Activated naive CD4-positive, alpha-beta T cell treated with anti-CD3 and anti-CD28 coated beads, Interleukin-2, amount 10 ng/mL, durations not matched to agents 5 hours and 36 hours (primary cell): ENCODE results near the gene SERHL2. TPM values are rescaled to one million over a fixed set of nuclear protein-coding genes. Genes with fewer than 3 reads are reported as not detected.

Experiments
- total RNA-seq, 2 experiments: library from RNA; stranded (reverse); gene quantifications; one replicate each; pipeline ENCODE4 v1.2.3, GENCODE V29; 2021

The SERHL2 gene, protein sequence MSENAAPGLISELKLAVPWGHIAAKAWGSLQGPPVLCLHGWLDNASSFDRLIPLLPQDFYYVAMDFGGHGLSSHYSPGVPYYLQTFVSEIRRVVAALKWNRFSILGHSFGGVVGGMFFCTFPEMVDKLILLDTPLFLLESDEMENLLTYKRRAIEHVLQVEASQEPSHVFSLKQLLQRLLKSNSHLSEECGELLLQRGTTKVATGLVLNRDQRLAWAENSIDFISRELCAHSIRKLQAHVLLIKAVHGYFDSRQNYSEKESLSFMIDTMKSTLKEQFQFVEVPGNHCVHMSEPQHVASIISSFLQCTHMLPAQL
- under 1 TPM; 0.45 to 0.99 TPM for total RNA-seq

DNA sequence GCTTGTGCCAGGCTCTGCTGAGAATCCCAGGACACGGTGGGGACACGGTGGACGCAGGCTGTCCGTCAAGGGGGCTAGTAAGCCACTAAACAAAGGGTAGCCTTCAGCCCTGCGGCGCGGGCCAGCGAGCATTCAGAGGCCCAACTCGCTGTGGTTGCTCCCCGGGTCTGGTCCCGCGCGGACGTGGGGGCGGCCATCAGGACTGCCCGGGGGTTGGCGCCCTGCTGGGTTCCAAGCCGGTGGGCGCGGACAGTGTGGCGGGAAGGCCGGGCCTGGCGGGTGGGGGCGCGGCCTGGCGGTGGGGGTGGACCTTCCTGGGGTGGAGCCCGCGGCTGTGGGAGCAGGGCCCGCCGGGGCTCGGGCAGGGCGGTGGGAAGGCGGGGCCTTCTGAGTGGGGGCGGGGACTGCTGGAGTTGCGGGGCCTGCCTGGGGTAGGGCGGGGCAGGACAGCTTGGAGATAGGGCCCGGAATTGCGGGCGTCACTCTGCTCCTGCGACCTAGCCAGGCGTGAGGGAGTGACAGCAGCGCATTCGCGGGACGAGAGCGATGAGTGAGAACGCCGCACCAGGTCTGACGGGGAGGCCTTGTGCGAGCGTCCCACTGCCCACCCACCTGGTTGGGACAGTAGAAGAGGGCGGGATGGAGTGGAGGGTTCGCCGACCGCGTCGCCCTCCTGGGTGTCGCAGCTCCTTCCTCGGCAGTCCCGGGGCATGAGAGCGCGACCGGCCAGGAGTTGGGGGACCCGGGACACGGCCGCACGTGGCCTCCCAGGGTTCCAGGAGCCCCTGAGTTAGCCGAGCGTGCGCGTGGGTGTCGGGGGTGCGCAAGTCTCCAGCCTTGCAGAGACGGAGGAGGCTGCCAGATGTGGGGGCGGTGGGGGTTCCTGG, at the start of gene SERHL2:
SERHL2 (plus strand) TSS at position 482 of the 887 bp plus-strand sequence; CDS start at position 547, 65 bp downstream.

DNA sequence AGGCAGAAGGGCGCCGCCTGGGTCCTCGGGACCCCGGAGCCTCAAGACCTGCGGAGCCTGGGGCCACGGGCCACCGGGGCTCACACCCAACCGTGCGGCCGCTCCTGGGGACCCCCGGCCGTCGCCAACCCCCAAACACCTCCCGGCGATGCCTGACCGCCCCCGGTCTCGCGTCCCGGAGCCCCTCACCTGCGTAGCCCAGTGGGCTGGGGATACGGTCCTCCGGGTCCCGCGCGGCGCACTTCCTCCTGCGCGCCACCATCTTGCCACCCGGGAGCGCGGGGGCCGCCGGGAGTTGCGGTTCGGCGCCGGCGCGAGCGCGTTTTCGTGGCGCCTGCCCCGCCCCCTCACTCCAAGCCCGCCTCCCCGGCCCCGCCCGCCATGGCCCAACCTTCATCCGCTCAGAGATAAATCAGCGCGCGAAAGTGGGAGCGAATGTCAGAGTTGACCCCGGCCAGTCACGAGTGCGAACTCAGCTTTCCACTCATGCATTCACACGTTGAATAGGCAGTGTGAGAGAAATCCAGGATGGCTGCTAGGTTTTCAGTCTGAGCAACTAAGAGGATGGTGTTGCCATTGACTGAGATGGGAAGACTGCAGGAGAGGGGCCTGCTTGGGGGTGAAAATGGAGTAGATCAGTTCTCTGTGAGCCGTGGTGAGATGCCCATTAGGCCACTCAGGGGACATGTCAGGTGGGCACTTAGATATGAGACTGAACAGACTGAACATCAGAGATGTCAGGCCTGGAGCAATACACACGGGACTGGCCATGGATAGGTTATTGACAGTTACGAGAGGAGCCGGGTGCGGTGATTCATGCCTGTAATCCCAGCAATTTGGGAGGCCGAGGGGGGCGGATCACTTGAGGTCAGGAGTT, 34.0 kb upstream of the SERHL2 start, which contains the start of gene RRP7A:
RRP7A (minus strand) TSS at position 272 of the 877 bp plus-strand sequence; CDS start at position 262, 10 bp downstream.

DNA sequence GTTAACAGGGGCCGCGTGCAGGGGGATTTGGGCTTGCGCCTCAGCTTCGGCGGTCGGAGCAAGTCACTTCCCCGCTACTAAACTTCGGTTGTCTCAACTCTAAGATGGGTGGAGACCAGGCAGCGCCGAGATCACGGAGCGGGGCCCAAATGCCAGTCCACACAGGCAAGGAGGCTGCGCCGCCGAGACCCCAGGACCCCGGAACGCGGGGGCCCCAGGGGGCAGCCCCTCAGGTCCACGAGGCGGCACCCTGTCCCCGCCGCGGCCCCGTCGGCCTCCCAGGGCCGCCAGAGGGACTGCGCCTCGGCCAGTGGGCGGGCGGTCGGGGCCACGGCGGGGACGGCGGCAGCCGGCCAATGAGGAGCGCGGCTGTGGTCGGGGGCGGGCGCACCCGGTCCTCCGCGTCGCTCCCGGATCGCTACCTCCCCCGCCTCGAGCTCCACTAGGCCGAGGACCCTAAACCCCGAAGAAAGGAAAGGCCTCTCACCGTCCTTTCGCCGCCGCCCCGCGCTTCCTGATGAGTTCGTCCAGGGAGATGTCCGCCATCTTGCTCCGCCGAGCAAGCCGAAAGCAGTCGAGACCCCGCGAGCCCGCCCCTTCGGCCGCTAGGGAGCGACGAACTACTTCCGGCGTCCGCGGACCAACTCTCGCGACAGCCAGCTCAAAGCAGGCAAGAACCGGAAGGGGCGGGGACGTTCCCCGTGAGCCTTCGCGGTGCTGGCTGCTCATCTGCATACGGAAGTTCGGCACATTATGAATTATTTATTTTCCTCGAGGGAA, 60.7 kb downstream of the SERHL2 start, which contains the start of gene POLDIP3:
POLDIP3 (minus strand) TSS at position 572 of the 780 bp plus-strand sequence; CDS start at position 546, 26 bp downstream.

Other genes with a start within 250 kb of the SERHL2 start
- gene NFAM1, start 121.6 kb upstream of the SERHL2 start, total RNA-seq = under 1 TPM; 0.05 TPM
- gene RRP7A, start 34.2 kb upstream of the SERHL2 start, total RNA-seq = 10 to 100 TPM; 54.3 to 57.8 TPM
- gene POLDIP3, start 60.9 kb downstream of the SERHL2 start, total RNA-seq = 10 to 100 TPM; 73.8 to 74.5 TPM
- gene ATP5MGL, start 86.6 kb downstream of the SERHL2 start, total RNA-seq = under 1 TPM; 0.71 to 0.79 TPM
- gene CYB5R3, start 95.4 kb downstream of the SERHL2 start, total RNA-seq = 10 to 100 TPM; 57.4 to 58.9 TPM
- under 1 TPM in 1 of 2 experiments, not detected in 1; 0.10 TPM for gene A4GALT, start 166.9 kb downstream of the SERHL2 start, total RNA-seq